ENCODE measurements around the gene RAMAC. TPM values are rescaled to one million over a fixed set of nuclear protein-coding genes. Genes with fewer than 3 reads are reported as not detected.

RAMAC gene
- total RNA-seq, 1 donor, result 26.4 TPM

DNA sequence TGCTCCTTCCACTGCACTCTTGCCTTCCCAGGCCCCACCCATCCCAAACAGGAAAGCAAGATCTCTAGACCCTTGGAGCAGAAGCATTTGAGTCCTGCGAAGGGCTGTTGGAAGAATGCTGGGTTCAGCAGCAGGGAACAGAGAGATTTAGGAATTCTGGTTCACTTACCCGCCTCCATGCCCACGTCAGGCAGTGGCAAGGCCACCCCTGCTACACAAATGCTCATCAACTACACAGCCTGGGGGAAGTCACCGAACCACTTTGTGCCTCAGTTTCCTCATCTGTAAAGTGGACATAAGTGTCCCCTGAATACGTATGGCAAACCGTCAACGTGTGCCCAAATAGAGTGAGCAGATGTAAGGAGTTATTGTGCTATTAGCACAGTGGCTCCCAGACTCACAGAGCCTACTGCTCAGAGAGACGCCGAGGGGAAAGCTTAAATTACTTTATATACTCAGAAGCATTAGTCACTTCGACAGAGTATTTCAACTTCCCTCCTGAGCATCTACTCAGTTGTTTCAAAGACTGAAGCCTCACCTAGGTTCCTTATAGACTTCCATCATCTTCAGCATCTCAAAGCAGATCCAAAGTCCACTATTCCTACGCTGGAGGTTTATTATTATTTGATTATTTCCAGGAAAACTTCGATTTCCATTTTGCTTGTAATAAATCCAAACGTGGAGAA lies 34.4 kb upstream of the RAMAC start:
- Histone ChIP-seq H3K4me1 (ENCODE audit: insufficient read depth, low read length) (peaks cover 9% of the 10 kb centered on the region), H3K27me3 (ENCODE audit: insufficient read depth, low read length) (peaks cover 8% of the 10 kb centered on the region), H3K79me2 (ENCODE audit: insufficient read depth, low read length) (no peaks in the 10 kb centered on the region), H3K27ac (ENCODE audit: low read depth, low read length) (no peak overlapping the region), H3K4me2 (ENCODE audit: insufficient read depth, low read length) (peak overlapping the region; percentile 80), H3K9me3 (ENCODE audit: low read depth, low read length) (no peaks in the 10 kb centered on the region), H4K20me1 (ENCODE audit: insufficient read depth, low read length) (peaks cover 4% of the 10 kb centered on the region), H3K36me3 (ENCODE audit: insufficient read depth, low read length) (no peaks in the 10 kb centered on the region), H2AFZ (ENCODE audit: low read length) (peak overlapping the region; percentile 41), H3K4me3 (ENCODE audit: insufficient read depth, low read length) (peak overlapping the region; percentile 67)
- DNase-seq (ENCODE audit: insufficient read length, low spot score, missing footprints), result peak; percentile 92
- TF ChIP-seq, protein P1, sequence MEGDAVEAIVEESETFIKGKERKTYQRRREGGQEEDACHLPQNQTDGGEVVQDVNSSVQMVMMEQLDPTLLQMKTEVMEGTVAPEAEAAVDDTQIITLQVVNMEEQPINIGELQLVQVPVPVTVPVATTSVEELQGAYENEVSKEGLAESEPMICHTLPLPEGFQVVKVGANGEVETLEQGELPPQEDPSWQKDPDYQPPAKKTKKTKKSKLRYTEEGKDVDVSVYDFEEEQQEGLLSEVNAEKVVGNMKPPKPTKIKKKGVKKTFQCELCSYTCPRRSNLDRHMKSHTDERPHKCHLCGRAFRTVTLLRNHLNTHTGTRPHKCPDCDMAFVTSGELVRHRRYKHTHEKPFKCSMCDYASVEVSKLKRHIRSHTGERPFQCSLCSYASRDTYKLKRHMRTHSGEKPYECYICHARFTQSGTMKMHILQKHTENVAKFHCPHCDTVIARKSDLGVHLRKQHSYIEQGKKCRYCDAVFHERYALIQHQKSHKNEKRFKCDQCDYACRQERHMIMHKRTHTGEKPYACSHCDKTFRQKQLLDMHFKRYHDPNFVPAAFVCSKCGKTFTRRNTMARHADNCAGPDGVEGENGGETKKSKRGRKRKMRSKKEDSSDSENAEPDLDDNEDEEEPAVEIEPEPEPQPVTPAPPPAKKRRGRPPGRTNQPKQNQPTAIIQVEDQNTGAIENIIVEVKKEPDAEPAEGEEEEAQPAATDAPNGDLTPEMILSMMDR (IDR thresholded peaks at IDR 0.05; ENCODE audit: extremely low read depth, low read depth, low read length), result no peak

DNA sequence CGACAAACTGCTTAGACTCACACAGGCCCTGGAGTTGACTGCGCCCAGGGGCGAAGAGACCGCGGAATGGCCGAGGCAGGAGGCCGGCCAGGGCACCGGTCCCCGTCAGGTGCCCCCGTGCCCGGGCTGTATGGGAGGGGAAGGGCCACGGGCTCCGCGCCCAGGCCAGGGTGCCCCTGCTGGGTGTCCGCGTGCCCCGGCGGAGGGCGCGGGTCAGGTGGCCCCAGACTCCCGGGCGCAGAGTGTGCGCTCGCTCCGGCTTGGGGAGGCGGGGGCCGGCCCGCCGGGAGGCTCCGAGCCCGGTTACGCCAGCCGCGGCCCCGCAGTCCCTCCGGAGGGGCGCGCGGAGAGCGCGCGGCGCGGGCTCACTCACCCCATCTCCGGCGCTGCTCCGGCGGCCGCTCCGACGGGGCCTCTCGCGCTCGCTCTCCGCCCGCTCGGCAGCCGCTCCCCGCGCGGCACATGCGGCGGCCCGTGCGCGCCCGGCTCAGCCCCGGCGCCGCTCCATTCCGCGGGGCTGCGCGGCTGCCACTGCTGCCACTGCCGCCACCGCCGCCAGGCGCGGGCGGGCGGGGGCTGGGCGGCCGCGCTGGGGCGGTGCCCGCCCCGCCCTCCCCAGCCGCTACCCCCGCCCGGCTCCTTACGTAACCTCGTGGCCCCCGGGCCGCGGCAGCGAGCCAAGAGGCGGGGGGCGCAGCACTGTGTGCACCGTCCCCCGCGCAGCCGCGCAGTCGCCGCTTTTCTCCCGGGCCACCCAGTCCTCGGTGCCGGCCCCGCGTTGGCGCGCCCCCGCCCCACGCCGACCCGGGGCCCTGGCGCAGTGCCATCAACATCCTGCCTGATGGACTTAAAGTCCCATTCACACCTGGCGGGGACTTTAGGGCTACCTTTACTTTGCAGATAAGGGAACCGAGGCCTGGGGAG lies 33.6 kb upstream of the RAMAC start, which contains the start of gene HOMER2:
Gene HOMER2 (minus strand): TSS at position 563 of the 924 bp plus-strand sequence. CDS start 185 bp downstream, at position 378.
- Histone ChIP-seq H3K9me3 (ENCODE audit: low read depth, low read length) (no peaks in the 10 kb centered on the region), H2AFZ (ENCODE audit: low read length) (peak within 1 kb of the TSS; percentile 41), H3K36me3 (ENCODE audit: insufficient read depth, low read length) (no peaks in the 10 kb centered on the region), H3K27me3 (ENCODE audit: insufficient read depth, low read length) (peaks cover 8% of the 10 kb centered on the region), H3K4me3 (ENCODE audit: insufficient read depth, low read length) (peak within 1 kb of the TSS; percentile 67), H3K27ac (ENCODE audit: low read depth, low read length) (no peak within 1 kb of the TSS), H4K20me1 (ENCODE audit: insufficient read depth, low read length) (peaks cover 4% of the 10 kb centered on the region), H3K79me2 (ENCODE audit: insufficient read depth, low read length) (no peaks in the 10 kb centered on the region), H3K4me1 (ENCODE audit: insufficient read depth, low read length) (peaks cover 9% of the 10 kb centered on the region), H3K4me2 (ENCODE audit: insufficient read depth, low read length) (peak within 1 kb of the TSS; percentile 80)
- TF ChIP-seq, protein P1 (IDR thresholded peaks at IDR 0.05; ENCODE audit: extremely low read depth, low read depth, low read length), result no peak
- DNase-seq (ENCODE audit: insufficient read length, low spot score, missing footprints), result peak; percentile 87

DNA sequence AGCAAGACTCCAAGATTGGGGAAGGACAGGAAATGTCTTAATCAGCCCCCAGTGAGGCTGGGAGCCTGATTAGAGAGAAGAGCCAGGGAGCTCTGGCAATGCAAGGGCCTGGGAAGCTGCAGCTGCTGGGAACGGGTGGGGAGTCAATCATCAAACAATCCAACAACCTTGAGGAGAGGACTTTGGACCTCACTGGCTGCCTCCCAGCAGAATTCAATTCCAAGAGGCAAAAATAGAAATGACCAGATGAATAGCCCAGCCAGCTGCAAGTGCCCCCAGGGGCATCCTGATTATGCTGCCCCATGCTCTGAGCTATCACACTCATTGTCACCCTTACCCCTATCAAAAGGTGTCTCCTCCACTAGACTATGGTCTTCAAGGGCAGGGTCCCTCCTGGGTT lies 27.4 kb upstream of the RAMAC start:
- TF ChIP-seq, protein P1 (IDR thresholded peaks at IDR 0.05; ENCODE audit: extremely low read depth, low read depth, low read length), result no peak

DNA sequence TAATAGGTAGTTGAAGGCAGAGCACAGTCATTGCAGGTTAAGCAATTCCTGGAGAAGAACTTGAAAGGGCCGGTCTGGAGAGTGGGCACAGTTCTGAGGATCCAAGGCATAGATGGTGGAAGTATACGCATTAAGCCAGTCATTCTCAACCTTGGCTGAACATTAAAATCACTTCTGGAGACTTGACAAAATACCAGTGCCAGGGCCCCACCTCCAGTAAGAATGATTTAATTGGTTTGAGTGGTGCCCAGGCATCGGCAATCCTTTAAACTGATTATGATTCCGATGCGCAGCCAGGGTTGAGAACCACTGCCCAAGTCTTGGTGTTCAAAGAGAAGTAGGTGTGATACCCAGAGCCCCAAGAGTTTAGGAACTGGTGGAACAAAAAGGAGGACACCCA lies 26.6 kb upstream of the RAMAC start:
- TF ChIP-seq, protein P1 (IDR thresholded peaks at IDR 0.05; ENCODE audit: extremely low read depth, low read depth, low read length), result no peak
- H3K4me1 ChIP-seq (ENCODE audit: insufficient read depth, low read length), result peaks cover 7% of the 10 kb centered on the region
- no peaks in the 10 kb centered on the region for H4K20me1 ChIP-seq (ENCODE audit: insufficient read depth, low read length)
- no peak overlapping the region for H3K27ac ChIP-seq (ENCODE audit: low read depth, low read length)
- H2AFZ ChIP-seq (ENCODE audit: low read length), result no peak overlapping the region
- H3K4me2 ChIP-seq (ENCODE audit: insufficient read depth, low read length), result no peak overlapping the region
- H3K27me3 ChIP-seq (ENCODE audit: insufficient read depth, low read length), result peaks cover 3% of the 10 kb centered on the region
- H3K9me3 ChIP-seq (ENCODE audit: low read depth, low read length), result no peaks in the 10 kb centered on the region
- H3K4me3 ChIP-seq (ENCODE audit: insufficient read depth, low read length), result no peak overlapping the region
- no peaks in the 10 kb centered on the region for H3K79me2 ChIP-seq (ENCODE audit: insufficient read depth, low read length)
- no peaks in the 10 kb centered on the region for H3K36me3 ChIP-seq (ENCODE audit: insufficient read depth, low read length)
- DNase-seq (ENCODE audit: insufficient read length, low spot score, missing footprints), result no peak

More for the DNA sequence above, 27.4 kb upstream of the RAMAC start:
- H3K79me2 ChIP-seq (ENCODE audit: insufficient read depth, low read length), result no peaks in the 10 kb centered on the region
- H3K36me3 ChIP-seq (ENCODE audit: insufficient read depth, low read length), result no peaks in the 10 kb centered on the region
- H3K27ac ChIP-seq (ENCODE audit: low read depth, low read length), result no peak overlapping the region
- H3K4me1 ChIP-seq (ENCODE audit: insufficient read depth, low read length), result peaks cover 1% of the 10 kb centered on the region
- no peak overlapping the region for H3K4me3 ChIP-seq (ENCODE audit: insufficient read depth, low read length)
- DNase-seq (ENCODE audit: insufficient read length, low spot score, missing footprints), result no peak
- H3K27me3 ChIP-seq (ENCODE audit: insufficient read depth, low read length), result peaks cover 3% of the 10 kb centered on the region
- H3K9me3 ChIP-seq (ENCODE audit: low read depth, low read length), result no peaks in the 10 kb centered on the region
- no peak overlapping the region for H3K4me2 ChIP-seq (ENCODE audit: insufficient read depth, low read length)
- H2AFZ ChIP-seq (ENCODE audit: low read length), result no peak overlapping the region
- no peaks in the 10 kb centered on the region for H4K20me1 ChIP-seq (ENCODE audit: insufficient read depth, low read length)

Data from osteoblast (primary cell).